ENCODE results near the gene DPH3. TPM values are rescaled to one million over a fixed set of nuclear protein-coding genes. Genes with fewer than 3 reads are reported as not detected.

Gene DPH3
- total and polyA plus RNA-seq, 2 of the 8 experiments (the other 6 are each of a cell fraction or from before 2014, with no cell fraction given), result 9.8 to 40.1 TPM

DNA sequence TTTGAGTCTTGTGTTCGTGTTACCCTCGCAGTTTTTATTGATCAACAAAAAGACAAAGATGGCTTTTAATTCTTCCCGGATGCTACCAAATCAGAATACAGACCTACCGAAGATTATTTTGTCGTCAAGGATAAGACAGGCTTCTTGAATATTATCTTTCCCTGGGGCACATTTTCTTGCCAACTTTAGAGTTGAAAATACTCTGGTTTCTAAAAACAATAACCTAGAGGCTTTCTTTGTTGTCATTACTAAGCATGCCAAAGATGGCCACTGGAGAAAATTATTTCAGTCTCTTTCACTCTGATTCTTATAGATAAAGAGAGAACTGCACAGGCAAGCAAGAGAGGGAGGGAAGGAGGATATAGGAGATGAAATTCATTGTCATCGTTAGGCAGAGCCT lies 34.1 kb upstream of the DPH3 start (continued):
- TF ChIP-seq, protein P1, sequence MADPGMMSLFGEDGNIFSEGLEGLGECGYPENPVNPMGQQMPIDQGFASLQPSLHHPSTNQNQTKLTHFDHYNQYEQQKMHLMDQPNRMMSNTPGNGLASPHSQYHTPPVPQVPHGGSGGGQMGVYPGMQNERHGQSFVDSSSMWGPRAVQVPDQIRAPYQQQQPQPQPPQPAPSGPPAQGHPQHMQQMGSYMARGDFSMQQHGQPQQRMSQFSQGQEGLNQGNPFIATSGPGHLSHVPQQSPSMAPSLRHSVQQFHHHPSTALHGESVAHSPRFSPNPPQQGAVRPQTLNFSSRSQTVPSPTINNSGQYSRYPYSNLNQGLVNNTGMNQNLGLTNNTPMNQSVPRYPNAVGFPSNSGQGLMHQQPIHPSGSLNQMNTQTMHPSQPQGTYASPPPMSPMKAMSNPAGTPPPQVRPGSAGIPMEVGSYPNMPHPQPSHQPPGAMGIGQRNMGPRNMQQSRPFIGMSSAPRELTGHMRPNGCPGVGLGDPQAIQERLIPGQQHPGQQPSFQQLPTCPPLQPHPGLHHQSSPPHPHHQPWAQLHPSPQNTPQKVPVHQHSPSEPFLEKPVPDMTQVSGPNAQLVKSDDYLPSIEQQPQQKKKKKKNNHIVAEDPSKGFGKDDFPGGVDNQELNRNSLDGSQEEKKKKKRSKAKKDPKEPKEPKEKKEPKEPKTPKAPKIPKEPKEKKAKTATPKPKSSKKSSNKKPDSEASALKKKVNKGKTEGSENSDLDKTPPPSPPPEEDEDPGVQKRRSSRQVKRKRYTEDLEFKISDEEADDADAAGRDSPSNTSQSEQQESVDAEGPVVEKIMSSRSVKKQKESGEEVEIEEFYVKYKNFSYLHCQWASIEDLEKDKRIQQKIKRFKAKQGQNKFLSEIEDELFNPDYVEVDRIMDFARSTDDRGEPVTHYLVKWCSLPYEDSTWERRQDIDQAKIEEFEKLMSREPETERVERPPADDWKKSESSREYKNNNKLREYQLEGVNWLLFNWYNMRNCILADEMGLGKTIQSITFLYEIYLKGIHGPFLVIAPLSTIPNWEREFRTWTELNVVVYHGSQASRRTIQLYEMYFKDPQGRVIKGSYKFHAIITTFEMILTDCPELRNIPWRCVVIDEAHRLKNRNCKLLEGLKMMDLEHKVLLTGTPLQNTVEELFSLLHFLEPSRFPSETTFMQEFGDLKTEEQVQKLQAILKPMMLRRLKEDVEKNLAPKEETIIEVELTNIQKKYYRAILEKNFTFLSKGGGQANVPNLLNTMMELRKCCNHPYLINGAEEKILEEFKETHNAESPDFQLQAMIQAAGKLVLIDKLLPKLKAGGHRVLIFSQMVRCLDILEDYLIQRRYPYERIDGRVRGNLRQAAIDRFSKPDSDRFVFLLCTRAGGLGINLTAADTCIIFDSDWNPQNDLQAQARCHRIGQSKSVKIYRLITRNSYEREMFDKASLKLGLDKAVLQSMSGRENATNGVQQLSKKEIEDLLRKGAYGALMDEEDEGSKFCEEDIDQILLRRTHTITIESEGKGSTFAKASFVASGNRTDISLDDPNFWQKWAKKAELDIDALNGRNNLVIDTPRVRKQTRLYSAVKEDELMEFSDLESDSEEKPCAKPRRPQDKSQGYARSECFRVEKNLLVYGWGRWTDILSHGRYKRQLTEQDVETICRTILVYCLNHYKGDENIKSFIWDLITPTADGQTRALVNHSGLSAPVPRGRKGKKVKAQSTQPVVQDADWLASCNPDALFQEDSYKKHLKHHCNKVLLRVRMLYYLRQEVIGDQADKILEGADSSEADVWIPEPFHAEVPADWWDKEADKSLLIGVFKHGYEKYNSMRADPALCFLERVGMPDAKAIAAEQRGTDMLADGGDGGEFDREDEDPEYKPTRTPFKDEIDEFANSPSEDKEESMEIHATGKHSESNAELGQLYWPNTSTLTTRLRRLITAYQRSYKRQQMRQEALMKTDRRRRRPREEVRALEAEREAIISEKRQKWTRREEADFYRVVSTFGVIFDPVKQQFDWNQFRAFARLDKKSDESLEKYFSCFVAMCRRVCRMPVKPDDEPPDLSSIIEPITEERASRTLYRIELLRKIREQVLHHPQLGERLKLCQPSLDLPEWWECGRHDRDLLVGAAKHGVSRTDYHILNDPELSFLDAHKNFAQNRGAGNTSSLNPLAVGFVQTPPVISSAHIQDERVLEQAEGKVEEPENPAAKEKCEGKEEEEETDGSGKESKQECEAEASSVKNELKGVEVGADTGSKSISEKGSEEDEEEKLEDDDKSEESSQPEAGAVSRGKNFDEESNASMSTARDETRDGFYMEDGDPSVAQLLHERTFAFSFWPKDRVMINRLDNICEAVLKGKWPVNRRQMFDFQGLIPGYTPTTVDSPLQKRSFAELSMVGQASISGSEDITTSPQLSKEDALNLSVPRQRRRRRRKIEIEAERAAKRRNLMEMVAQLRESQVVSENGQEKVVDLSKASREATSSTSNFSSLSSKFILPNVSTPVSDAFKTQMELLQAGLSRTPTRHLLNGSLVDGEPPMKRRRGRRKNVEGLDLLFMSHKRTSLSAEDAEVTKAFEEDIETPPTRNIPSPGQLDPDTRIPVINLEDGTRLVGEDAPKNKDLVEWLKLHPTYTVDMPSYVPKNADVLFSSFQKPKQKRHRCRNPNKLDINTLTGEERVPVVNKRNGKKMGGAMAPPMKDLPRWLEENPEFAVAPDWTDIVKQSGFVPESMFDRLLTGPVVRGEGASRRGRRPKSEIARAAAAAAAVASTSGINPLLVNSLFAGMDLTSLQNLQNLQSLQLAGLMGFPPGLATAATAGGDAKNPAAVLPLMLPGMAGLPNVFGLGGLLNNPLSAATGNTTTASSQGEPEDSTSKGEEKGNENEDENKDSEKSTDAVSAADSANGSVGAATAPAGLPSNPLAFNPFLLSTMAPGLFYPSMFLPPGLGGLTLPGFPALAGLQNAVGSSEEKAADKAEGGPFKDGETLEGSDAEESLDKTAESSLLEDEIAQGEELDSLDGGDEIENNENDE (IDR thresholded peaks at IDR 0.05; ENCODE audit: insufficient replicate concordance, low read length), result no peak
- no peak for TF ChIP-seq CEBPB (IDR thresholded peaks at IDR 0.05; ENCODE audit: low read depth, low read length)
- TF ChIP-seq CREB1 (IDR thresholded peaks at IDR 0.05), result no peak
- TF ChIP-seq SAP30 (IDR thresholded peaks at IDR 0.05; ENCODE audit: insufficient read depth, insufficient replicate concordance, low read length), result no peak
- TF ChIP-seq SIN3A (conservative IDR thresholded peaks at IDR 0.05 in 1 of 2, IDR thresholded peaks at IDR 0.05 in 1 of 2; ENCODE audit: low read depth in 1 of 2, low read length in 2 of 2), result no peak
